GM19043 (cell line): ENCODE results near the gene PTPRCAP.
"Not testable (repeated sequence)": the region's sequence is repeated elsewhere in the genome, so short reads cannot be mapped to it uniquely, and the experiment has no call there.

Experiments
- ATAC-seq: cut with Tn5 transposase; IDR thresholded peaks from one replicate; pipeline ENCODE4 v1.9.1; 2021; ENCODE audit warnings: low read depth; ENCODE audit not compliant: unreplicated experiment

The PTPRCAP gene

GRCh38 chr11:67437082-67437808, at the start of gene PTPRCAP:
TSS of gene PTPRCAP (minus strand) at chr11:67437682. CDS start at chr11:67437619, 63 bp downstream.
- no peak for ATAC-seq

- ATAC-seq: no peak
These were observed 49.2 kb upstream of the PTPRCAP start for GRCh38 chr11:67486481-67487195.

- ATAC-seq: not testable (repeated sequence)
These were observed 48.4 kb upstream of the PTPRCAP start for GRCh38 chr11:67485873-67486361.

GRCh38 chr11:67484847-67485311, 47.4 kb upstream of the PTPRCAP start:
- ATAC-seq: no peak

GRCh38 chr11:67483831-67484665, 46.6 kb upstream of the PTPRCAP start:
- no peak for ATAC-seq

- peak; percentile 44 for ATAC-seq
These were observed 45.6 kb upstream of the PTPRCAP start, which contains the start of gene AIP for GRCh38 chr11:67482827-67483798. TSS of gene AIP (plus strand) at chr11:67483026. CDS start at chr11:67483159, 133 bp downstream.

- ATAC-seq: no peak
These were observed 44.9 kb upstream of the PTPRCAP start for GRCh38 chr11:67482275-67482826.

GRCh38 chr11:67477344-67478050, 40.0 kb upstream of the PTPRCAP start:
- not testable (repeated sequence) for ATAC-seq

GRCh38 chr11:67476692-67477091, 39.2 kb upstream of the PTPRCAP start:
- ATAC-seq: not testable (repeated sequence)

GRCh38 chr11:67472882-67473281, 35.4 kb upstream of the PTPRCAP start:
- ATAC-seq: no peak

- ATAC-seq: no peak
These were observed 33.0 kb upstream of the PTPRCAP start for GRCh38 chr11:67470337-67471002.

GRCh38 chr11:67469508-67469811, 32.0 kb upstream of the PTPRCAP start:
- no peak for ATAC-seq

- peak; percentile 68 for ATAC-seq
These were observed 31.5 kb upstream of the PTPRCAP start, which contains the start of gene TMEM134 for GRCh38 chr11:67468759-67469507. TSS of gene TMEM134 (minus strand) at chr11:67469251. CDS start at chr11:67469192, 59 bp downstream.

GRCh38 chr11:67468456-67468758, 30.9 kb upstream of the PTPRCAP start:
- ATAC-seq: no peak

GRCh38 chr11:67468056-67468455, 30.6 kb upstream of the PTPRCAP start:
- no peak for ATAC-seq

GRCh38 chr11:67466962-67467771, 29.7 kb upstream of the PTPRCAP start:
- ATAC-seq: no peak

- ATAC-seq: no peak
These were observed 28.9 kb upstream of the PTPRCAP start for GRCh38 chr11:67466367-67466766.
